ENCODE measurements around the gene CNNM3.

DNA sequence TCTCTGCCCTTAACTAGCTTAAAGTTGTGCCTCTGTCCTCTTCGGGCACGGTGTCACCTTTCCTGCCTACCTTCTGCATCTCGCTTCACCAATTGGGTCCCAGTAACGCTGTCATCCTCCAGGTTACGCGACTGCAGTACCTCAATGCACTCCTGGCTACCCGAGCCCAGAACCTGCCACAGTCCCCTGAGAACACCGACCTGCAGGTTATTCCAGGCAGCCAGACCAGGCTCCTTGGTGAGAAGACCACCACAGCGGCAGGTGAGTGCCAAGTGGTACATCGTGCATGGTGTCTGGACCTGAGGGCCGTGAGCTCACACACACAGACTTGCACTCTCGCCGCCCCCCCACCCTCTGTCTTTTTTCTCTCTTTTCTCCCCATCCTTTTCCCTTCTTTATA, 12.8 kb downstream of the CNNM3 start:
- TF ChIP-seq CTCF (IDR thresholded peaks at IDR 0.05; ENCODE audit: low read depth, low read length) (no peak), EZH2phosphoT487 (IDR thresholded peaks at IDR 0.05; ENCODE audit: low read depth) (no peak)
